Measurements from ENCODE around the gene BANP.
"Not testable (repeated sequence)": the region's sequence is repeated elsewhere in the genome, so short reads cannot be mapped to it uniquely, and the experiment has no call there.

Gene BANP

GRCh38 chr16:88091221-88091971 lies 140.2 kb downstream of the BANP start:
- not testable (repeated sequence) for DNase-seq

DNA sequence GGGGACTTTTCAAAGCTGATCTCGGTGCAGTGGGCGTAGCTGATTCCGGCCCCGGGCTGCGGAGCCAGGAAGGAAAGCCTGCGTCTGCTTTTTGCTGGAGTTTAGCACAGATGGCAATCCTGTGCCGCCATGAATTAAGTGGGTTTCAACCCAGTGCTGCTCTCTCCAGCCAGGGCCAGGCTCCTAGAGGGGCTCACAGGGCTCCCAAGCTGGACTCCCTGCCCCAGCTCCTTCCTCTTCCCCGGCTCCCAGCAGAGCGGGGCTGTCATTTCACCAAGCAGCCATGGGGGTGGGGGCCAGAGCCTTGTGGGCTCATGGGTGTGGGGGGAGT lies 140.7 kb downstream of the BANP start:
- DNase-seq: not testable (repeated sequence)

GRCh38 chr16:88092791-88093555 lies 141.7 kb downstream of the BANP start:
- DNase-seq: not testable (repeated sequence)

DNA sequence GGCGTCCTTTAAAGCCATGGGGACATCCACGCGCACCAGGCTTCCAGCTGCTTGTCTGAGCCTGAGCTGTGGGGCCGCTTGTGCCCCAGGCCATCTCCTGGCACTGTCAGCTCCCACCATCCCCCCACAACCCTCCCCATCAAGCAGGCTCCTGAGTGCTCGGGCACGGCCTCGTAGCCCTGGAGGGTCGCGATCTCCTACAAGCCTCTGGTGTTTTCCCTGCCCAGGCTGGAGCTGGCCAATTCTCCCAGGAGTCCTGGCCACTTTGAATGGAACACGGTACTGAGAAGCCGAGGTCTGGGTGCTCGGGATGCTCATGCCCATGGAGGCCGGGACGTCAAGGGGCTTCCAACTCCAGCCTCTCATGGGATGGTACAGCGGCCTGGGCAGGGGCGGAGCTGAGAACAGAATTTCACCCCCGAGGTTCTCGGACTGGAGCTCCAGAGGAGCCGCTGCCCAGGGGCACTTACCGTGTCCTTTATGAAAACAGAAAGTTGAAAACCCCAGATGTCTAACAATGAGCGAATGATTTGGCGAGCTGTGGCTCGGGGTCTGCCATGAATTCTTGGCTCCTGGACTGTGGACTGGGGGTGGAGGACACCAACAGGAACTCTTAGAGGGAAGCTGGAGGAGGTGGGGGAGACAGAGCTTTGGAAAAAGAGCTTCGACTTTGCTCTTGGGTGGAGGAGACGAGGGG lies 142.5 kb downstream of the BANP start:
- DNase-seq: not testable (repeated sequence)

DNA sequence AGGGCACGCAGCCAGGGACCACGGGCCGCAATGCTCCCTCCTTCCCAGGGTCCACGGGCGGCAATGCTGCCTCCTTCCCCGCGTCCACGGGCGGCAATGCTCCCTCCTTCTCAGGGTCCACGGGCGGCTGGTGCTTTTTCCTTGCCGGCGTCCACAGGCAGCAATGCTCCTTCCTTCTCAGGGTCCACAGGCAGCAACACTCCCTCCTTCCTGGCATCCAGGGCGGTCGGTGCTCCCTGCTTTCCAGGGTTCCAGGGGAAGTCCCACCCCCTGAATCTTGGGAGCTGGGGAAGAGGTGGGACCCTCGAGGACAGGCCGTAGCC lies 143.0 kb downstream of the BANP start:
- DNase-seq: not testable (repeated sequence)

DNA sequence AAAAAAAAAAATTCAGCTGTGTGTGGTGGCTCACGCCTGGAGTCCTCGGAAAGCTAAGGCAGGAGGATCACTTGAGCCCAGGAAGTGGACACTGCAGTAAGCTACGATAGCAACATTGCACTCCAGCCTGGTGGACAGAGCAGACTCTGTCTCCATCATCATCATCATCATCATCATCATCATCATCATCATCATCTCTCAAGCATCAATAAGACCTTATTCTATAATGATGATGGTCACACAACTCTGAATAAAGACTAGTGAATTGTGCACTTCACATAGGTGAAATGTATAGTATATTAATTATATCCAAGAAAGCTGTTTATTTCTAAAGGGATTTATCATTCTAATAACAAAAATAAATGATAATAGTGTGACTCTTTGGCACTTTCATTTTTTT lies 143.7 kb downstream of the BANP start:
- DNase-seq: not testable (repeated sequence)

GRCh38 chr16:88096659-88097058 lies 145.4 kb downstream of the BANP start:
- not testable (repeated sequence) for DNase-seq

DNA sequence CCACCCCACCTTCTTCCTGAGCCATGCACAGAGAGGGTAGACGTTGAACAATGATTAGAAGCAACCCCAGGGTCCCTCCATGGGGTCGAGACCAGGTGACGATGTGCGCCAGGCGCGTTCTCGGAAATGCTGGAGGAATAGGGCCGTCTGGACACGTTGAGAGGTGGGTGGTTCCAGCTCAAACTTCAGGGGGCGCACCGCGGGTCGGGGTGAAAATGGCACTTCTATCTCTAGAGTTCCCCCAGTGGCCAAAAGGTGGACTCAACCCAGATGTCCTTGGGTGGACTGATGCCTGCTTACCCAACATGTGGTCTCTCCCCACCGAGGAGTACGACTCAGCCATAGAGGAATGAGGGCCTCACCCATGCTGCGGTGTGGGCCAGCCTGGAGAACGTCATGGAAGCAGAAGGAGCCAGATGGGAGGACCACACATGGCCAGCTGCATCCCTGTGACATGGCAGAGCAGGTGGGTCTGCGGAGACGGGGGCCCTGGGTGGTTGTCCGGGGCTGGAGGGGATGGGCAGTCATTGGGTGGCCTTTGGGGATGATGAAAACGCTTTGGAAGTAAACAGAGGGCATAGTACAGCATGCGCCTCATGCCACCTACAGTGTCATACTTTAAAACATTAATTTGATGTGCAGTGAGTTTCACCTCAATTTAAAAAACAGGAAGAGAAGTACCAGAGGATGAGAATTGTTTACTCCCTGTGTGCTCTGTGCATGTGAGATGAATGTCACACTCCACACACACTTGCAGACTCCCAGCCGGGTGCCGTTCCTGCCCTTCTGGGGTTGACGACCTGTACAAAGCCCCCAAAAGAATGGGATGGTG lies 147.7 kb downstream of the BANP start:
- DNase-seq: not testable (repeated sequence)

GRCh38 chr16:88099563-88099890 lies 148.3 kb downstream of the BANP start:
- DNase-seq: no peak

DNA sequence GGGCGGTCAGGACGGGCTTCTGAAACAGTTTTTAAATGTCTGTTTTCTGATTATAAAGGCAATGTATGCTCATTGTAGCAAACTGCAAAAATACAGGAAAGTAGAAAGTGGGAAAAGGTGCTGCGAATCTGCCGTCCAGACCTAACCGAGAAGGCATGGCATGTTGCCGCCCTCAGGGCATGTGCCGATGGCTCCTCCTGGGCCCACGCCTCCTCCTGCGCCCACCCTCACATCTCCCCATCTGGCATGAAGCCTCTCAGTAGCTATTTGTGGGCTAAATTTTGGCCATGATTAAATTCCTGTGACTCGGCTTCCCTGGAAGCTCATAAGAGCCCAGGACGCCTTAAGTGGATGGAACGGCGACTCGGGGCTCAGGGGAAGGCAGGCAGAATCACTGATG lies 148.7 kb downstream of the BANP start:
- DNase-seq: not testable (repeated sequence)

DNA sequence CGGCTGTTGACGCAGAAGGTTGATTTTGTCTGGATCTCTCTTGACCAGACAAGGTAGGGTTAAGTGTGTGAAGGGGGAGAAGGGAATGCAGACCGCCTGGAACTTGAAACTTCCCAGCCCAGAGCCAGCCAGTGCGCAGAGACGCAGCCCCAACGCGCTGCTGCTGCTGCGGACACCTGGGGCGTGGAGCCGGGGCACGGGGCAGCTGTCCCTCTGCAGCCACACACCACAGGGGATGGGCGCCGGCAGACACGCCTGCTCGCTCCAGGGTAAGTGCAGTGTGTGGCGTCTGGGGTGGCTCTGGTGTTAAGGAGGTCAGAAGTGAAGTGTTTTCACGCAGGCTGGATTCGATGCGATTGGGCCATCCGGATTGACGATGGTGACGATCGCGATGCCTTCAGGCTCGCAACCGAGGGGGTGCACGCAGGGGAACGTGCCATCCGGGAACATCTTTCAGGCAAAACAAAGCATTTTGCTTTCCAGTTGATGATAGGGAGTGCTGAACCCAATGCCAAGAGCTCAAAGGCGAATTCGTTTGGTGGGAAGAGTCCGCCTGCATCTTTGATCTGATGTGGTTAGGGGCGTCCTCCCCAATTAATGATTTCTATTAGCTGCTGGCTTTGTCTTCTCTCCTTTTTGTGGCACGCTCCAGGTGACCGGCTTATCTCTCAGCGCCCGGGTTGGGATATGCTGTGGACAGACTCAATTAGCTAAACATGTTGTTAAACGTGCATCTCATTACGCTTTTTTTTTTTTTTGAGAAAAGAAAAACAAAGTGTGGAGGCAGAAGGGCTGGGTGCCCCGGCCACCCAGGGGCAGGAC lies 149.8 kb downstream of the BANP start:
- DNase-seq: not testable (repeated sequence)

GRCh38 chr16:88101623-88102105 lies 150.4 kb downstream of the BANP start:
- DNase-seq: not testable (repeated sequence)

DNA sequence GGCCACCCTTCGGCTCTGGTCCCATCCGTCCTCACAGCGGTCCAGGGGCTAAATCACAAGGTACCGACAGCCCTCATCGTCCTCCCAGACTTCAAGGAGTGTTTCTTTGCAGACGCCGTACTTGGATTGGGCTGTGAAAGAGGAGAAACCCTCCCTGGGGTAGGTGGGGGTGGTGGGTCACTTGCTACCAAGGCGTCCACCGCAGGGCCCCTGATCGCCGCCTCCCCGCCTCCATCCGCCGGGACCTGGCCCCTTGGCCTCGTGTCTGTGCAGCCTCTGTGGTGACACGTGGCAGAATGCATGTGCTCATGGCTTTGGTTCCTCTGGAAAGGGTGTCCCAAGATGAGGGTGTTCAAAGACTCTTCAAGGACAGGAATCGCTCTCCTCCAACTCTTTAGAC lies 151.4 kb downstream of the BANP start:
- DNase-seq: no peak

DNA sequence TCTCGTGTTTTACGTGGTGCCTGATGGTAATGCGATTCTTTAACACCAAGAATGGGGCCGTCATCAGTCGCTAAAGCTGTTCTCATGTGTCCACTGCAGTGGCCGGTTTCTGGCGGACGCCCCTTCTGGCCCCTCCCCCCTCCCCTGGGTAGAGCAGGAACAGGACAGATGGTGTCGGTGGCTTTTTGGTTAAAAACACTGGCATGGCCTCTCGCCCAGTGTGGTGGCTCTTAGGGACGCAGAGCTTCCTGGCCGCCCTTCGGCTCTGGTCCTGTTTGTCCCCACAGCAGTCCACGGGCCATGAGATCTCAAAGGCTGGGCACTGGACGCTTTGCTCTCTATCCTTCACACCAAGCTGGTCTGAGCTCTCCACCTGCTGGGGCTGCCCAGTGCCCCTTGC lies 151.8 kb downstream of the BANP start:
- no peak for DNase-seq

- no peak for DNase-seq
Observed at GRCh38 chr16:88103581-88104188, 152.5 kb downstream of the BANP start.

- not testable (repeated sequence) for DNase-seq
Observed at GRCh38 chr16:88104363-88104762, 153.1 kb downstream of the BANP start.

GRCh38 chr16:88105574-88106140 lies 154.4 kb downstream of the BANP start:
- DNase-seq: not testable (repeated sequence)

- not testable (repeated sequence) for DNase-seq
Observed at GRCh38 chr16:88106566-88106965, 155.3 kb downstream of the BANP start.

GRCh38 chr16:88108762-88109161 lies 157.5 kb downstream of the BANP start:
- DNase-seq: no peak

DNA sequence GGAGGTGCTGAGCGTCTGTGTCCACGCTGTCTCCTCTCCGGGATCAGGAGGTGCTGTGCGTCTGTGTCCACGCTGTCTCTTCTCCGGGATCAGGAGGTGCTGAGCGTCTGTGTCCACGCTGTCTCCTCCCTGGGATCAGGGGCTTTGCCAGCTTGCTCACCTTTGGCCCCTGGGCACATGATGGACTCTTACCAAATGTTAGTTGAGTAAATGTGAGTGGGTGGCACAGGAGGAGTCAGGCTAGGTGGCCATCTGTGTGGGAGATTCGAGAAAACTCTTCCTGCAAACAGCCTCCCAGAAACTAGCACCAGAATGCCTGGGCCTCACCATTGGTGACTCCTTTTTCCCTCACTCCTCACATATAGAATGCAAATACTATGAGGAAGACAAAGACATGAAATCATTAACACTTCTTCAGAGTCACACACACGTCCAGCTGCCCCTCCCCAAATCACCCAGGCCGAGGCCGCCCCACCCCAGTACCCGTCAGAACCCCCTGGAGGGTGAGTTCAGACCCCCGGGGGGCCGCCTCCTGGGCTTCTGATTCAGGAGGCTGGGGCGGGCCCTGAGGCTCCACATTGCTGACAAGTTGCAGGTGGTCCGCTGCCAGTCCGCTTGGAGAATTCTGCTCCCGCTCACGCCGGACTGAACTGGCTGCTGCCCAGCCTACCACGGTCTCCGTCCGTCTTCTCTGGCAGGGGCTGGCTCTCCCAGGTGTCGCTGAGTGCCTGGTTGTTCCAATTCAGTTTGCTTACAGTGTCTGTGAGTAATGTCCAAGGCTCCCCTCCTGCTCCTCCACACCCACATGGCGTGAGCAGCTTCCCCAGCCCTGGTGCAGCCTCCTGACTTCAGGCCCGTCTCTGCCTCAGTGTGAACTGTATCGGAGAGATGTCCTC lies 158.7 kb downstream of the BANP start:
- not testable (repeated sequence) for DNase-seq

Data from CD4-positive, alpha-beta T cell treated with Interferon gamma for 1 hour (primary cell).